Thoracic aorta (tissue), 2 donors: Measurements from ENCODE around the gene FTSJ1. TPM values are rescaled to one million over a fixed set of nuclear protein-coding genes. Genes with fewer than 3 reads are reported as not detected.

ENCODE experiments used
- ATAC-seq: fragments of 150-250 bp; one replicate; pipeline ENCODE4 v1.8.0; 2017; ENCODE audit warnings: low read depth; ENCODE audit not compliant: insufficient number of reproducible peaks, low FRiP score
- DNase-seq: peaks from one replicate; pipeline ENCODE4 v3.0.0-alpha.2; 2020; ENCODE audit warnings: low spot score
- H3K27ac ChIP-seq, 2 donors: fragments of 200-600 bp; sonication (generic); 1 replicate in 1 of 2; 2 replicates in 1 of 2; pipeline ENCODE4 v1.5.1; 2016; ENCODE audit warnings: mild to moderate bottlenecking in 2 of 2, moderate library complexity in 2 of 2
- H3K27me3 ChIP-seq: fragments of 200-600 bp; sonication (generic); replicated peaks from 2 replicates; pipeline ENCODE4 v1.6.0; 2016; ENCODE audit warnings: mild to moderate bottlenecking; ENCODE audit not compliant: insufficient read depth
- H3K36me3 ChIP-seq: fragments of 200-600 bp; sonication (generic); one replicate; pipeline ENCODE4 v1.5.1; 2016
- H3K4me1 ChIP-seq, 2 donors: fragments of 200-600 bp; sonication (generic); 1 replicate in 1 of 2; 2 replicates in 1 of 2; pipeline versions ENCODE4 v1.5.1 to v1.6.0; 2016; ENCODE audit warnings: low read depth in 2 of 2, mild to moderate bottlenecking in 1 of 2; ENCODE audit not compliant: control insufficient read depth in 1 of 2
- H3K4me3 ChIP-seq: fragments of 200-600 bp; sonication (generic); 2 replicates; pipeline ENCODE4 v1.5.1; 2016; ENCODE audit warnings: mild to moderate bottlenecking
- H3K9me3 ChIP-seq: fragments of 200-600 bp; sonication (generic); 2 replicates; pipeline ENCODE4 v1.5.1; 2016
- CTCF ChIP-seq: fragments of 200-600 bp; sonication (generic); IDR thresholded peaks from one replicate; pipeline ENCODE4 v1.5.1; 2019; ENCODE audit warnings: antibody characterized with exemption
- total RNA-seq, 2 donors: library from RNA; depleted of rRNA; stranded (reverse); fragments of >200 nt; gene quantifications; one replicate each; pipeline versions ENCODE4 v1.1.0 to v1.2.3, GENCODE V29; 2016

Gene FTSJ1
- total RNA-seq, 2 donors from 2014 or later = 44.7 to 61.0 TPM

DNA sequence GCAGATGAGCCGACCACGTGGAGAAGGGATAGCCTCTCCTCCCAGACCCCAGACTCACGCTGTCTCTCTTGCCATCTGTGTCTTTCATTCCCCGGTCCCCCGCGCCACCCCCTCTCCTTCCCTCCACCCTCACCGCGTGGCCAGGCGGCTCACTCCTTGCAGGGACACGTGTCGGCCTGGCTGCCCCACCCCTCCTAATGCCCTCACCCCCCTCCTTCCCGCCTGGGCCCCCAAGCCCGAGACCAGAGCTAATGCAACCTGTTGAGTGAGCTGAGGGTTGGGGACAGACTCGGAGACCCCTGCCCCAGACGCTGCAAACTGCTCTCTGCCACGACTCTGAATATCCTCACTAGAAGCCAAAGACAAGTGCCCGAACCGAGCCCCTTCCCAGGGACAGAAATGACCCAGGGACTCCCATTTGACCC, 7.7 kb upstream of the FTSJ1 start:
- H3K27ac ChIP-seq = no peak overlapping the region
- ATAC-seq (no peak), DNase-seq (no peak)
- H3K9me3 ChIP-seq = no peaks in the 10 kb centered on the region
- peak overlapping the region; percentile 67 for H3K4me3 ChIP-seq
- TF ChIP-seq CTCF = no peak
- no peaks in the 10 kb centered on the region for H3K27me3 ChIP-seq
- H3K4me1 ChIP-seq = no peaks in the 10 kb centered on the region
- H3K36me3 ChIP-seq = no peaks in the 10 kb centered on the region

- Histone ChIP-seq H3K4me3 (peak overlapping the region; percentile 67), H3K27me3 (no peaks in the 10 kb centered on the region), H3K36me3 (no peaks in the 10 kb centered on the region), H3K9me3 (no peaks in the 10 kb centered on the region), H3K27ac (no peak overlapping the region), H3K4me1 (no peaks in the 10 kb centered on the region)
- TF ChIP-seq CTCF = no peak
- no peak for DNase-seq
- no peak for ATAC-seq
These were observed 7.0 kb upstream of the FTSJ1 start for GRCh38 chrX:48468693-48469691.

- H3K27me3 ChIP-seq = no peaks in the 10 kb centered on the region
These were observed 5.7 kb upstream of the FTSJ1 start, which contains the start of gene SLC38A5 for GRCh38 chrX:48470110-48470832. SLC38A5 (minus strand) TSS chrX:48470260; CDS start chrX:48467924, 2,336 bp downstream.

DNA sequence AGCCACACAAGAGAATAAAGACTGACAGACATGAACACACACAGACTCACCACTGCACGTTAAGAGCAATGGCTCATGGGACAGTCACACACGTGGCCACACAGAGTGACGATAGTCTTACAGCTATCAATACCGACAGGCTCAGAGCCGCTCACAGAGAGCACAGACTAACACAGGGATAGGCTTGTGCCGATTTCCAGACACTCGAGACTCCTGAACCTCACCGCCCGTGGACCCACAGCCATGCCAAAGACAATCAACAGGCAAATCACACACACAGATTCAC, 5.2 kb upstream of the FTSJ1 start:
- Histone ChIP-seq H3K27ac (no peak overlapping the region), H3K4me1 (no peaks in the 10 kb centered on the region), H3K4me3 (no peak overlapping the region), H3K9me3 (no peaks in the 10 kb centered on the region), H3K27me3 (no peaks in the 10 kb centered on the region), H3K36me3 (no peaks in the 10 kb centered on the region)
- no peak for ATAC-seq
- DNase-seq = no peak
- no peak for TF ChIP-seq CTCF

More at GRCh38 chrX:48470110-48470832, 5.7 kb upstream of the FTSJ1 start, which contains the start of gene SLC38A5:
- Histone ChIP-seq H3K36me3 (no peaks in the 10 kb centered on the region), H3K4me1 (no peaks in the 10 kb centered on the region), H3K9me3 (no peaks in the 10 kb centered on the region), H3K27ac (no peak within 1 kb of the TSS), H3K4me3 (peak within 1 kb of the TSS; percentile 67)
- DNase-seq = no peak
- no peak for ATAC-seq
- no peak for TF ChIP-seq CTCF

DNA sequence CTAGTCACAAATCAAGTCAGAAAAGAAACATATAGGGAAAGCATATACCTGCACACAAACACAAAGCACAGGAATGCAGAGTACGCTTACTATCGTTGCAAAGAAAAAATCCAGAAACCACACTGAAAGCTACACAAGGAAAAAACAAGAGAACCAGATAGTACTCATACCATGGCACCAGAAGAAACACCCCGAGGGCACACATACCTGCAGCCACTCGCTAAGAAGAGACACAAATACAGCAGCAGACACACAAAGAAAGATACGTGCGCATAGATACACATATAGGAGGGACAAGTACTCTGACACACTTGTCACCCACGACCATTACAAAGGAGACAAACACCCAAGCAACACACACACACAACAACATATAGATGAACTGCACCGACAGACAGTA, 4.5 kb upstream of the FTSJ1 start:
- no peak overlapping the region for H3K27ac ChIP-seq
- no peaks in the 10 kb centered on the region for H3K9me3 ChIP-seq
- no peaks in the 10 kb centered on the region for H3K36me3 ChIP-seq
- H3K27me3 ChIP-seq = no peaks in the 10 kb centered on the region
- TF ChIP-seq CTCF = no peak
- H3K4me3 ChIP-seq = no peak overlapping the region
- ATAC-seq (no peak), DNase-seq (no peak)
- no peaks in the 10 kb centered on the region for H3K4me1 ChIP-seq
